SK-N-SH (cell line): ENCODE data around the gene CXCL3. TPM values are rescaled to one million over a fixed set of nuclear protein-coding genes. Genes with fewer than 3 reads are reported as not detected.

Experiments used
- CTCF ChIA-PET: fragments of 300-600, 350-600 bp; formaldehyde crosslinking; extraction: SDS; loops from one replicate; lab custom pipeline; 2021; lab: Yijun Ruan, JAX
- POLR2A ChIA-PET: fragments of 350-600 bp; sonication (Branson Sonifier 250); formaldehyde crosslinking; extraction: SDS; loops from one replicate; lab custom pipeline; 2020; ENCODE audit warnings: antibody characterized with exemption, inconsistent platforms; lab: Yijun Ruan, JAX
- DNase-seq: peaks from one replicate; pipeline ENCODE4 v3.0.0; 2012
- H2AFZ ChIP-seq: fragments of 200-600 bp; sonication (generic); 2 replicates; pipeline ENCODE4 v1.8.1; 2016; ENCODE audit warnings: antibody characterized with exemption, mild to moderate bottlenecking, low read depth
- H3F3A ChIP-seq: fragments of 200-600 bp; sonication (generic); replicated peaks from 2 replicates; pipeline ENCODE3; 2016; ENCODE audit warnings: antibody characterized with exemption, mild to moderate bottlenecking; ENCODE audit not compliant: insufficient read depth
- H3K27ac ChIP-seq, 2 experiments: fragments of 200-500 bp in 1 of 2; fragments of 200-600 bp in 1 of 2; sonication (Bioruptor generic) in 1 of 2; sonication (generic), shearing (Covaris generic) in 1 of 2; 2 replicates each; pipeline versions ENCODE4 v1.5.1 to v1.6.1; 2014 to 2016; ENCODE audit warnings: low read depth in 2 of 2, inconsistent platforms in 1 of 2, low read length in 1 of 2, mild to moderate bottlenecking in 1 of 2, mixed read lengths in 1 of 2
- H3K27me3 ChIP-seq: fragments of 200-600 bp; sonication (generic), shearing (Covaris generic); 2 replicates; pipeline ENCODE4 v1.6.1; 2016; ENCODE audit warnings: mixed run types; ENCODE audit not compliant: insufficient read depth
- H3K36me3 ChIP-seq, 2 experiments: fragments of 200-500 bp in 1 of 2; fragments of 200-600 bp in 1 of 2; sonication (Bioruptor generic) in 1 of 2; sonication (generic) in 1 of 2; replicated peaks in 1 of 2; 2 replicates each; pipeline versions ENCODE3 to v1.5.1; 2014 to 2016; ENCODE audit warnings: low read length in 1 of 2, mild to moderate bottlenecking in 1 of 2; ENCODE audit not compliant: insufficient read depth in 2 of 2, control insufficient read depth in 1 of 2
- H3K4me1 ChIP-seq, 2 experiments: fragments of 200-500 bp in 1 of 2; fragments of 200-600 bp in 1 of 2; sonication (Bioruptor generic) in 1 of 2; sonication (generic), shearing (Covaris generic) in 1 of 2; 2 replicates each; pipeline versions ENCODE4 v1.5.1 to v1.6.1; 2014 to 2016; ENCODE audit warnings: low read depth in 1 of 2, low read length in 1 of 2, mixed run types in 1 of 2; ENCODE audit not compliant: insufficient read depth in 2 of 2, control insufficient read depth in 1 of 2
- H3K4me2 ChIP-seq: fragments of 200-600 bp; sonication (generic), shearing (Covaris generic); 2 replicates; pipeline ENCODE4 v1.6.1; 2017; ENCODE audit warnings: mixed run types
- H3K4me3 ChIP-seq, 2 experiments: fragments of 200-500 bp in 1 of 2; fragments of 200-600 bp in 1 of 2; sonication (Bioruptor generic) in 1 of 2; sonication (generic), shearing (Covaris generic) in 1 of 2; 2 replicates each; pipeline versions ENCODE4 v1.5.1 to v1.8.1; 2014 to 2016; ENCODE audit warnings: low read depth in 2 of 2, inconsistent platforms in 1 of 2, low read length in 1 of 2, mild to moderate bottlenecking in 1 of 2, mixed read lengths in 1 of 2, moderate library complexity in 1 of 2
- H3K79me2 ChIP-seq: fragments of 200-600 bp; sonication (generic); 2 replicates; pipeline ENCODE4 v1.8.1; 2017; ENCODE audit warnings: mild to moderate bottlenecking; ENCODE audit not compliant: insufficient read depth
- H3K9ac ChIP-seq: fragments of 200-600 bp; sonication (generic); 2 replicates; pipeline ENCODE4 v1.6.1; 2017; ENCODE audit warnings: mixed run types
- H3K9me2 ChIP-seq: fragments of 200-600 bp; sonication (generic); 2 replicates; pipeline ENCODE4 v1.6.1; 2017; ENCODE audit warnings: mixed run types
- H3K9me3 ChIP-seq: fragments of 200-600 bp; sonication (generic); 2 replicates; pipeline ENCODE4 v1.6.1; 2017; ENCODE audit warnings: mixed run types, mild to moderate bottlenecking, moderate library complexity
- H4K20me1 ChIP-seq: fragments of 200-600 bp; sonication (generic); 2 replicates; pipeline ENCODE4 v1.6.1; 2017; ENCODE audit warnings: mild to moderate bottlenecking, mixed run types; ENCODE audit not compliant: insufficient read depth
- CTCF ChIP-seq: fragments of 200-600 bp; sonication (generic); IDR thresholded peaks from 2 replicates; pipeline ENCODE4 v1.6.1; 2017; ENCODE audit warnings: antibody characterized with exemption, mild to moderate bottlenecking, moderate library complexity
- FOSL2 ChIP-seq: IDR thresholded peaks from 2 replicates; pipeline ENCODE4 v1.4.0; 2012; ENCODE audit warnings: low read depth, mild to moderate bottlenecking, moderate library complexity, borderline replicate concordance
- PBX3 ChIP-seq: IDR thresholded peaks from 2 replicates; pipeline ENCODE4; 2012
- RAD21 ChIP-seq: IDR thresholded peaks from 2 replicates; pipeline ENCODE4 v1.6.1; 2012; ENCODE audit warnings: mild to moderate bottlenecking, low read length
- RCOR1 ChIP-seq: fragments of 150-350 bp; IDR thresholded peaks from 2 replicates; pipeline ENCODE4 v1.6.1; 2017; ENCODE audit warnings: antibody characterized with exemption, low read length
- REST ChIP-seq: IDR thresholded peaks from 2 replicates; pipeline ENCODE4 v1.6.1; 2012; ENCODE audit warnings: mild to moderate bottlenecking, low read depth, low read length, moderate library complexity
- RFX5 ChIP-seq: IDR thresholded peaks from 2 replicates; pipeline ENCODE4 v1.6.1; 2012; ENCODE audit warnings: mild to moderate bottlenecking, improper control_type of control experiment, low read length
- TAF1 ChIP-seq: IDR thresholded peaks from 2 replicates; pipeline ENCODE4 v1.6.1; 2012; ENCODE audit warnings: low read depth, mild to moderate bottlenecking, low read length, moderate library complexity, borderline replicate concordance
- ZBTB33 ChIP-seq: IDR thresholded peaks from 2 replicates; pipeline ENCODE4 v1.4.0; 2012; ENCODE audit warnings: low read depth, borderline replicate concordance
- WGBS: methylation state at CpG from one replicate; pipeline ENCODE4 v1.1.6; 2017; ENCODE audit warnings: low lambda C conversion rate; 5-methylcytosine and 5-hydroxymethylcytosine counted together
- polyA plus RNA-seq, 3 experiments: library from polyadenylated mRNA; depleted of rRNA; stranded (reverse); fragments of >200 nt; gene quantifications; 2 replicates each; pipeline ENCODE4 v1.2.3, GENCODE V29; 2012

Gene CXCL3
- polyA plus RNA-seq, 1 of the 3 experiments (the other 2 are of a cell fraction): 0.31 TPM

GRCh38 chr4:74042681-74043080 is 4.2 kb upstream of the CXCL3 start:
- H3K36me3 ChIP-seq: peaks cover 0 to 7% of the 10 kb centered on the region in 2 experiments
- 3% methylated on average over 2 of the region's 2 CpGs for WGBS

More at GRCh38 chr4:74042681-74043080, 4.2 kb upstream of the CXCL3 start:
- Histone ChIP-seq H4K20me1 (no peaks in the 10 kb centered on the region), H3K4me3 (no peak overlapping the region), H3K27me3 (peaks cover 35% of the 10 kb centered on the region; the same call in 1 of the 2 replicates), H3K27ac (no peak overlapping the region), H3K4me1 (peaks cover 0 to 9% of the 10 kb centered on the region in 2 experiments; a peak in 1 of 4 replicates), H3F3A (peaks cover 12% of the 10 kb centered on the region), H3K79me2 (no peaks in the 10 kb centered on the region), H3K9me3 (0 out of 2 replicates have a peak, but pooled peaks cover 11% of the 10 kb centered on the region), H3K9ac (no peak overlapping the region), H3K4me2 (no peak overlapping the region), H2AFZ (no peak overlapping the region), H3K9me2 (no peaks in the 10 kb centered on the region)
- ChIA-PET POLR2A (no interaction called here), CTCF (no interaction called here)
- TF ChIP-seq PBX3 (no peak), RAD21 (no peak), CTCF (no peak), FOSL2 (no peak), RFX5 (no peak), REST (no peak), TAF1 (no peak), ZBTB33 (no peak), RCOR1 (no peak)
- DNase-seq: no peak
